PFSK-1 (cell line): ENCODE measurements around the gene ASB16. TPM values are rescaled to one million over a fixed set of nuclear protein-coding genes. Genes with fewer than 3 reads are reported as not detected.
A peak's percentile ranks its signal among the peaks of the same experiment; 100 is the strongest.

Experiments used
- FOXP2 ChIP-seq: optimal IDR thresholded peaks from 2 replicates; pipeline ENCODE3; 2011; ENCODE audit warnings: borderline replicate concordance, control low read depth, inconsistent platforms; ENCODE audit not compliant: insufficient read depth; ENCODE audit errors: extremely low read length, extremely low read depth
- POLR2AphosphoS5 ChIP-seq: IDR thresholded peaks from 2 replicates; pipeline ENCODE4 v1.6.1; 2012; ENCODE audit warnings: low read depth, mild to moderate bottlenecking, control low read depth, low read length, moderate library complexity
- SIN3A ChIP-seq: IDR thresholded peaks from 2 replicates; pipeline ENCODE4 v1.6.1; 2012; ENCODE audit warnings: mild to moderate bottlenecking, low read length, moderate library complexity, borderline replicate concordance; ENCODE audit not compliant: insufficient read depth
- TAF1 ChIP-seq: IDR thresholded peaks from 2 replicates; pipeline ENCODE4 v1.6.1; 2012; ENCODE audit warnings: low read length, control low read depth, borderline replicate concordance; ENCODE audit not compliant: insufficient read depth
- polyA plus RNA-seq: library from polyadenylated mRNA; unstranded; fragments of >200 nt; gene quantifications from one replicate; pipeline ENCODE4 v1.2.1, GENCODE V29; 2012; ENCODE audit warnings: low read depth, missing spikeins; ENCODE audit not compliant: insufficient read length
- TF ChIP-seq, protein P1 (sequence below), 2 experiments: IDR thresholded peaks; 2 replicates each; pipeline versions ENCODE4 v1.6.1 to v1.8.0; 2011 to 2012; ENCODE audit warnings: low read depth in 2 of 2, low read length in 2 of 2, control low read depth in 1 of 2, inconsistent platforms in 1 of 2, mild to moderate bottlenecking in 1 of 2, moderate library complexity in 1 of 2; ENCODE audit not compliant: insufficient read depth in 1 of 2

ASB16 gene, protein sequence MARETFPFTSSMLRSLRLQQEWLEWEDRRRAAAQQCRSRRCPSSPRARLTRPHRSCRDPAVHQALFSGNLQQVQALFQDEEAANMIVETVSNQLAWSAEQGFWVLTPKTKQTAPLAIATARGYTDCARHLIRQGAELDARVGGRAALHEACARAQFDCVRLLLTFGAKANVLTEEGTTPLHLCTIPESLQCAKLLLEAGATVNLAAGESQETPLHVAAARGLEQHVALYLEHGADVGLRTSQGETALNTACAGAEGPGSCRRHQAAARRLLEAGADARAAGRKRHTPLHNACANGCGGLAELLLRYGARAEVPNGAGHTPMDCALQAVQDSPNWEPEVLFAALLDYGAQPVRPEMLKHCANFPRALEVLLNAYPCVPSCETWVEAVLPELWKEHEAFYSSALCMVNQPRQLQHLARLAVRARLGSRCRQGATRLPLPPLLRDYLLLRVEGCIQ
- 1.6 TPM for polyA plus RNA-seq

DNA sequence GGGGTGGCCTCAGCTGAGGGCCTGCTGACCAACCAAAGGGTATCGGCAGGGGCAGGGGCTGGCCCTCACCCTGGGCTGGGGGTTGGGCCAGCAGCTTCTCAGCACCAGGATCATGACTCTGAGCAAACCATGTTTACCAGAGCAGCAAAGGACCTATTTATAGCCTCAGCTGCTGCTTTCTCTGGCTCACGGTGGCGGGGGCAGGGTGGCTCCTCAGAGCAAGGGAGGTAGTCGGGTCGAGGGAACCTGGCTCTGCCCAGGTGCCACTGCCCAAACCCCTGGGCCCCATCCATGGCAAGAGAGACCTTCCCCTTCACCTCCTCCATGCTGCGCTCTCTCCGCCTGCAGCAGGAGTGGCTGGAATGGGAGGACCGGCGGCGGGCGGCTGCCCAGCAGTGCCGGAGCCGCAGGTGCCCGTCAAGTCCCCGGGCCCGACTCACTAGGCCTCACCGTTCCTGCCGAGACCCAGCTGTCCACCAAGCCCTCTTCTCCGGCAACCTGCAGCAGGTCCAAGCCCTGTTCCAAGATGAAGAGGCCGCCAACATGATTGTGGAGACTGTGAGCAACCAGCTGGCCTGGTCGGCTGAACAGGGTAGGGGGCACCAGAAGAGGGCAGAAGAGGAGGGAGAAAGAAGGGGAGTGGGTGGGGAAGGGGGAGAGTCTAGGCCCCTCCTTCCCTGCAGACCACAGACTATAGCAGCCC, at the start of gene ASB16:
Gene ASB16 (plus strand): TSS at position 206 of the 703 bp plus-strand sequence. CDS start 86 bp downstream, at position 292.
- TF ChIP-seq, protein P1, sequence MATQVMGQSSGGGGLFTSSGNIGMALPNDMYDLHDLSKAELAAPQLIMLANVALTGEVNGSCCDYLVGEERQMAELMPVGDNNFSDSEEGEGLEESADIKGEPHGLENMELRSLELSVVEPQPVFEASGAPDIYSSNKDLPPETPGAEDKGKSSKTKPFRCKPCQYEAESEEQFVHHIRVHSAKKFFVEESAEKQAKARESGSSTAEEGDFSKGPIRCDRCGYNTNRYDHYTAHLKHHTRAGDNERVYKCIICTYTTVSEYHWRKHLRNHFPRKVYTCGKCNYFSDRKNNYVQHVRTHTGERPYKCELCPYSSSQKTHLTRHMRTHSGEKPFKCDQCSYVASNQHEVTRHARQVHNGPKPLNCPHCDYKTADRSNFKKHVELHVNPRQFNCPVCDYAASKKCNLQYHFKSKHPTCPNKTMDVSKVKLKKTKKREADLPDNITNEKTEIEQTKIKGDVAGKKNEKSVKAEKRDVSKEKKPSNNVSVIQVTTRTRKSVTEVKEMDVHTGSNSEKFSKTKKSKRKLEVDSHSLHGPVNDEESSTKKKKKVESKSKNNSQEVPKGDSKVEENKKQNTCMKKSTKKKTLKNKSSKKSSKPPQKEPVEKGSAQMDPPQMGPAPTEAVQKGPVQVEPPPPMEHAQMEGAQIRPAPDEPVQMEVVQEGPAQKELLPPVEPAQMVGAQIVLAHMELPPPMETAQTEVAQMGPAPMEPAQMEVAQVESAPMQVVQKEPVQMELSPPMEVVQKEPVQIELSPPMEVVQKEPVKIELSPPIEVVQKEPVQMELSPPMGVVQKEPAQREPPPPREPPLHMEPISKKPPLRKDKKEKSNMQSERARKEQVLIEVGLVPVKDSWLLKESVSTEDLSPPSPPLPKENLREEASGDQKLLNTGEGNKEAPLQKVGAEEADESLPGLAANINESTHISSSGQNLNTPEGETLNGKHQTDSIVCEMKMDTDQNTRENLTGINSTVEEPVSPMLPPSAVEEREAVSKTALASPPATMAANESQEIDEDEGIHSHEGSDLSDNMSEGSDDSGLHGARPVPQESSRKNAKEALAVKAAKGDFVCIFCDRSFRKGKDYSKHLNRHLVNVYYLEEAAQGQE (IDR thresholded peaks at IDR 0.05; ENCODE audit: insufficient read depth in 1 of 2, low read depth in 2 of 2, low read length in 2 of 2), result no peak
- TF ChIP-seq POLR2AphosphoS5 (no peak; the same call in 1 of the 2 replicates), TAF1 (no peak), FOXP2 (no peak)

- TF ChIP-seq, protein P1 (IDR thresholded peaks at IDR 0.05; ENCODE audit: insufficient read depth in 1 of 2, low read depth in 2 of 2, low read length in 2 of 2), result no peak
- TF ChIP-seq SIN3A, result 0 out of 2 replicates have a peak, but pooled peaks have one; percentile 7
Observed at GRCh38 chr17:44120851-44121605, 49.5 kb upstream of the ASB16 start.

DNA sequence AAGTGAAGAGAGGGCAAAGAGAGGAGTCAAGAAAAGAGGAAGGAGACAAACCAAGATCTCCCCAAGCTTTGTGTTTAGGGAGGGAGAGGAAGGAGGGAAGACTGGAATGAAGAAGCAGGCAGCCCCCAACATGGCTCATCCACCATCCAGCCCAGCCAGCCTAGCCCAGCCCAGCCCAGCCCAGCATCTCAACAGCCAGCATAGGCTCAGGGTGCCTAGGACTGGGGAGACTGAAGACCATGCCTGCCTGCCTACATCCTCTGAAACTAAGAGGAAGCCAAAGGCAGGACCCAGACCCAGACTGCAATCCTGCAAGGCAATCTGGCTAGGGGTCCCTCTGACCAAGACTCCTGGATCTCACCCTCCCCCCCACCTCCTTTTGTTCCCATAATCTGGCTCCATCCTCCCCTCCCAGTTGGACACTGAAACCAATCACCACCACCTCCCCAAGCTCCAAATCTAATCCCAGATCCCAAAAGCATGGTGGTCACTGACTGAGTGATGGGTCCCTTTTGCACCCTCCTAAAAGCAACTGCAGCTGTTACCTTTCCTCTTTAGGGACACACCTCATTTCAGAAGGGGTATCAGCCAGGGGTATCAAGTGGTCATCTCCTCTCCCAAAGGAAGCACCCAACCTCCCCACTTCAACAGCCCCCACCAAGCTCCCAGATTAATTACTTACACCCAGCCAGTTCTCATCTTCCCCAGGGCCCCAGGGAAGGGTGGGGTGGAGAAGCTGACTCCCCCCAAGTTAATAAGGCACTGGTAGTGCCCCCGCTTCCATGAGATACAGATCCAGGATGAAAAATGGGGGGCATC, 48.3 kb upstream of the ASB16 start:
- TF ChIP-seq POLR2AphosphoS5 (no peak), FOXP2 (no peak), TAF1 (no peak), SIN3A (no peak)
- TF ChIP-seq, protein P1 (IDR thresholded peaks at IDR 0.05; ENCODE audit: insufficient read depth in 1 of 2, low read depth in 2 of 2, low read length in 2 of 2), result no peak

DNA sequence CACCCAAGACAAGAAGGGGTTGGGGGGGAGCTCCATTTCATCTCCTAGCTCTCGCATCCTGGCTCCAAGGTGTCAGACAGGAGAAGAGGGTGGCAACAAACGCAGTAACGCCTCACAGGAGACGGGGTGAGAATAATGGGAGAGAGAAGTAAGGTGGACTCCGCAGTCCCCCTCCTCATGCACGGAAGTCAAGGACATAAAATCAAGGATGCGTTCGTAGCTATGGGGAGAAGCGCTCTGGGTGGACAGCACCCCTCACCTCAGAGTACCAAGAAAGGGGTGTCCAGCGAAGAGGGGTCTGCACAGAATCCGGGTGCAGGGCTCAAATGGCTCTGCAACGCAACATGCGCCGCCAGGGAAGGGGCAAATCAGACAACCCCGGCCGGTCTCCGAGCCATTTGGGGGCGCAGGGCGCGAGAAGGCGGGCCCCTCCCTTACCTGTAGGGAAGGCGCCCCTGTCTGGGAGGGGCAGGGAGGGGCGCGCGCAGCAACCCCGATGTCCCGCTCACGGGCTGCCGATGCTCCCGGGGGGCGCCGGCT, 47.6 kb upstream of the ASB16 start:
- no peak for TF ChIP-seq FOXP2
- TF ChIP-seq SIN3A, result no peak
- no peak for TF ChIP-seq POLR2AphosphoS5
- TF ChIP-seq TAF1, result no peak
- TF ChIP-seq, protein P1 (IDR thresholded peaks at IDR 0.05; ENCODE audit: insufficient read depth in 1 of 2, low read depth in 2 of 2, low read length in 2 of 2), result no peak
